ENCODE measurements around the gene KIF3C. TPM values are rescaled to one million over a fixed set of nuclear protein-coding genes. Genes with fewer than 3 reads are reported as not detected.
"Not testable (repeated sequence)": the region's sequence is repeated elsewhere in the genome, so short reads cannot be mapped to it uniquely, and the experiment has no call there.

Gene KIF3C
- total and polyA plus RNA-seq, 5 experiments from 2014 or later: 0.63 to 4.9 (median 1.1) TPM

GRCh38 chr2:25896308-25896707 is 86.0 kb downstream of the KIF3C start:
- H3K36me3 Mint-ChIP-seq, DNase-seq, ATAC-seq, H3K9me3 Mint-ChIP-seq, H3K27me3 Mint-ChIP-seq, H3K4me3 Mint-ChIP-seq, H3K27ac Mint-ChIP-seq, H3K4me1 Mint-ChIP-seq: not testable (repeated sequence)
- POLR2A ChIA-PET: interaction anchor here (1.7 kb wide), 1 partner anchor 18 kb away, joined by 6 read pairs; the partner anchor contains the start of gene ASXL2

- ATAC-seq: no peak
- Mint-ChIP-seq H3K9me3 (no peaks in the 10 kb centered on the region), H3K27ac (no peak overlapping the region), H3K4me1 (no peaks in the 10 kb centered on the region), H3K27me3 (peaks cover 0 to 4% (median 0%) of the 10 kb centered on the region in 5 donors), H3K36me3 (no peaks in the 10 kb centered on the region), H3K4me3 (no peak overlapping the region)
- POLR2A ChIA-PET: interaction anchor here (1.7 kb wide), 1 partner anchor 17 kb away, joined by 6 read pairs; the partner anchor contains the start of gene ASXL2
- DNase-seq: no peak
Measured at GRCh38 chr2:25895610-25896009, 86.7 kb downstream of the KIF3C start.

- ATAC-seq: no peak
Measured at GRCh38 chr2:25895018-25895417, 87.3 kb downstream of the KIF3C start.

GRCh38 chr2:25894135-25894830 is 88.0 kb downstream of the KIF3C start:
- POLR2A ChIA-PET: no interaction called here
- ATAC-seq: no peak
- Mint-ChIP-seq H3K36me3 (no peaks in the 10 kb centered on the region), H3K9me3 (no peaks in the 10 kb centered on the region), H3K4me1 (no peaks in the 10 kb centered on the region), H3K27ac (no peak overlapping the region), H3K4me3 (no peak overlapping the region), H3K27me3 (peaks cover 0 to 4% (median 0%) of the 10 kb centered on the region in 5 donors)
- no peak for DNase-seq

More at GRCh38 chr2:25895018-25895417, 87.3 kb downstream of the KIF3C start:
- H3K36me3 Mint-ChIP-seq: no peaks in the 10 kb centered on the region
- H3K9me3 Mint-ChIP-seq: no peaks in the 10 kb centered on the region
- no peak overlapping the region for H3K4me3 Mint-ChIP-seq
- DNase-seq: no peak
- H3K4me1 Mint-ChIP-seq: no peaks in the 10 kb centered on the region
- POLR2A ChIA-PET: interaction anchor here (1.7 kb wide), 1 partner anchor 16 kb away, joined by 6 read pairs; the partner anchor contains the start of gene ASXL2
- peaks cover 0 to 4% (median 0%) of the 10 kb centered on the region in 5 donors for H3K27me3 Mint-ChIP-seq
- no peak overlapping the region for H3K27ac Mint-ChIP-seq

GRCh38 chr2:25891672-25892071 is 90.6 kb downstream of the KIF3C start:
- H3K27ac Mint-ChIP-seq: no peak overlapping the region
- no peaks in the 10 kb centered on the region for H3K36me3 Mint-ChIP-seq
- POLR2A ChIA-PET: interaction anchor here (0.6 kb wide), 1 partner anchor 138 kb away, joined by 3 read pairs; no protein-coding TSS in a partner anchor
- H3K4me3 Mint-ChIP-seq: no peak overlapping the region
- no peak for DNase-seq
- H3K4me1 Mint-ChIP-seq: peaks cover 0 to 1% (median 0%) of the 10 kb centered on the region in 4 donors
- H3K27me3 Mint-ChIP-seq: peaks cover 0 to 2% (median 0%) of the 10 kb centered on the region in 5 donors
- H3K9me3 Mint-ChIP-seq: no peaks in the 10 kb centered on the region
- no peak for ATAC-seq

GRCh38 chr2:25887624-25888242 is 94.6 kb downstream of the KIF3C start:
- no peak for ATAC-seq
- no peaks in the 10 kb centered on the region for H3K9me3 Mint-ChIP-seq
- POLR2A ChIA-PET: interaction anchor here (0.6 kb wide), 1 partner anchor 1501 kb away, joined by 5 read pairs; no protein-coding TSS in a partner anchor

GRCh38 chr2:25885933-25886332 is 96.4 kb downstream of the KIF3C start:
- Mint-ChIP-seq H3K27ac (no peak overlapping the region), H3K36me3 (no peaks in the 10 kb centered on the region), H3K9me3 (no peaks in the 10 kb centered on the region), H3K4me3 (no peak overlapping the region), H3K27me3 (peaks cover 0 to 6% (median 5%) of the 10 kb centered on the region in 5 donors), H3K4me1 (peaks cover 0 to 1% (median 0%) of the 10 kb centered on the region in 4 donors)
- ATAC-seq (no peak), DNase-seq (no peak)
- POLR2A ChIA-PET: interaction anchor here (0.7 kb wide), 1 partner anchor 457 kb away, joined by 3 read pairs; no protein-coding TSS in a partner anchor

More at GRCh38 chr2:25887624-25888242, 94.6 kb downstream of the KIF3C start:
- peaks cover 0 to 6% (median 5%) of the 10 kb centered on the region in 5 donors for H3K27me3 Mint-ChIP-seq
- no peaks in the 10 kb centered on the region for H3K36me3 Mint-ChIP-seq
- H3K4me3 Mint-ChIP-seq: no peak overlapping the region
- peaks cover 0 to 1% (median 0%) of the 10 kb centered on the region in 4 donors for H3K4me1 Mint-ChIP-seq
- no peak overlapping the region for H3K27ac Mint-ChIP-seq
- no peak for DNase-seq

GRCh38 chr2:25881764-25882163 is 100.5 kb downstream of the KIF3C start:
- no peak overlapping the region for H3K4me3 Mint-ChIP-seq
- POLR2A ChIA-PET: no interaction called here
- ATAC-seq (no peak), DNase-seq (no peak)
- no peaks in the 10 kb centered on the region for H3K9me3 Mint-ChIP-seq
- H3K4me1 Mint-ChIP-seq: peaks cover 7 to 18% (median 13%) of the 10 kb centered on the region in 4 donors
- no peaks in the 10 kb centered on the region for H3K36me3 Mint-ChIP-seq
- H3K27me3 Mint-ChIP-seq: peaks cover 0 to 6% (median 4%) of the 10 kb centered on the region in 5 donors
- no peak overlapping the region for H3K27ac Mint-ChIP-seq

GRCh38 chr2:25879133-25879730 is 103.1 kb downstream of the KIF3C start:
- Mint-ChIP-seq H3K27ac (peak overlapping the region; percentile 95 to 99 (median 98)), H3K9me3 (no peaks in the 10 kb centered on the region), H3K4me1 (peaks cover 16 to 36% (median 32%) of the 10 kb centered on the region in 4 donors), H3K36me3 (peaks cover 0 to 9% (median 0%) of the 10 kb centered on the region in 3 donors), H3K27me3 (no peaks in the 10 kb centered on the region), H3K4me3 (peak overlapping the region; percentile 96 to 99 (median 97))
- no peak for DNase-seq
- ATAC-seq: no peak
- POLR2A ChIA-PET: interaction anchor here (0.9 to 2.2 kb wide), 9 partner anchors 16 to 467 kb away, joined by 3 to 21 read pairs (median 6); partner anchors contain the start of genes ADGRF3, DTNB and RAB10

GRCh38 chr2:25878361-25879132 is 103.8 kb downstream of the KIF3C start, which contains the start of gene ASXL2:
Gene ASXL2, minus strand, starts transcription at chr2:25878487. Its CDS starts 265 bp downstream, at chr2:25878222.
- ATAC-seq (peak; percentile 86), DNase-seq (peak; percentile 90 to 99 (median 97))
- Mint-ChIP-seq H3K27me3 (no peaks in the 10 kb centered on the region), H3K27ac (peak within 1 kb of the TSS; percentile 95 to 99 (median 98)), H3K9me3 (no peaks in the 10 kb centered on the region), H3K4me1 (peaks cover 18 to 40% (median 37%) of the 10 kb centered on the region in 4 donors), H3K4me3 (peak within 1 kb of the TSS; percentile 96 to 99 (median 97)), H3K36me3 (peaks cover 0 to 15% (median 0%) of the 10 kb centered on the region in 3 donors)
- POLR2A ChIA-PET: interaction anchor here (0.7 to 2.2 kb wide), 11 partner anchors 13 to 468 kb away, joined by 3 to 21 read pairs (median 5); partner anchors contain the start of genes ADGRF3, DTNB and RAB10

- Mint-ChIP-seq H3K36me3 (peaks cover 0 to 19% (median 0%) of the 10 kb centered on the region in 3 donors), H3K27ac (peak overlapping the region; percentile 95 to 99 (median 98)), H3K4me3 (peak overlapping the region; percentile 96 to 99 (median 97)), H3K4me1 (peaks cover 18 to 43% (median 39%) of the 10 kb centered on the region in 4 donors), H3K27me3 (no peaks in the 10 kb centered on the region), H3K9me3 (no peaks in the 10 kb centered on the region)
- ATAC-seq: peak; percentile 48 to 55
- POLR2A ChIA-PET: interaction anchor here (0.9 to 2.2 kb wide), 10 partner anchors 18 to 469 kb away, joined by 3 to 21 read pairs (median 6); partner anchors contain the start of genes ADGRF3, DTNB and RAB10
- peak; percentile 30 to 78 (median 60) for DNase-seq
Measured at GRCh38 chr2:25877431-25878360, 104.6 kb downstream of the KIF3C start.

All from naive thymus-derived CD8-positive, alpha-beta T cell (primary cell).